ENCODE measurements around the gene AIPL1. TPM values are rescaled to one million over a fixed set of nuclear protein-coding genes. Genes with fewer than 3 reads are reported as not detected.

Gene AIPL1
- total RNA-seq, 4 donors from 2014 or later = not detected

DNA sequence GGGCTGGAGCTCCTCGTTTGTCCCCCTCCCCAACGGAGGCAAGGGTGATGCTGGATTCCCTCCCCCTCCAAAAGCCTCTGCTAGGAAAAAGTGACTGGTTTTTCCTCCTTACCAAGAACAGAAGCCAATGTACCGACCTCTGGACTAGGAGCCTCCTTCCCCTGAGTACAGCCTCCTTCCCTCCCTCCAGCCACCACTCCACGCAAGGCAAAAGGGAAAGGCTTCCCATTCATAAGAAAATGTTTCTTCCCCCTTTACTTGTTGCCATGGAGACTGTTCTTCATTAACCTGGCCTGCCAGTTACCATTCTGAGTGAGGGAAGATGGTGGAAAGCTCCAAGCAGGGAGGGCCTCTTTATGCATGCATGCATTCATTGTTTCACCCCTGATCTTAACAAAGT lies 5.0 kb upstream of the AIPL1 start:
- intact Hi-C loops (cut with DNase I; ENCODE audit: low total_unique reads) = no loop called here
- no peak overlapping the region for H3K4me3 ChIP-seq (ENCODE audit: low read depth, poor library complexity, severe bottlenecking)
- 56 to 61% methylated on average over 4 of the region's 4 CpGs for WGBS, 2 donors
- no peak for TF ChIP-seq POLR2A (IDR thresholded peaks at IDR 0.05)
- TF ChIP-seq, protein P1, sequence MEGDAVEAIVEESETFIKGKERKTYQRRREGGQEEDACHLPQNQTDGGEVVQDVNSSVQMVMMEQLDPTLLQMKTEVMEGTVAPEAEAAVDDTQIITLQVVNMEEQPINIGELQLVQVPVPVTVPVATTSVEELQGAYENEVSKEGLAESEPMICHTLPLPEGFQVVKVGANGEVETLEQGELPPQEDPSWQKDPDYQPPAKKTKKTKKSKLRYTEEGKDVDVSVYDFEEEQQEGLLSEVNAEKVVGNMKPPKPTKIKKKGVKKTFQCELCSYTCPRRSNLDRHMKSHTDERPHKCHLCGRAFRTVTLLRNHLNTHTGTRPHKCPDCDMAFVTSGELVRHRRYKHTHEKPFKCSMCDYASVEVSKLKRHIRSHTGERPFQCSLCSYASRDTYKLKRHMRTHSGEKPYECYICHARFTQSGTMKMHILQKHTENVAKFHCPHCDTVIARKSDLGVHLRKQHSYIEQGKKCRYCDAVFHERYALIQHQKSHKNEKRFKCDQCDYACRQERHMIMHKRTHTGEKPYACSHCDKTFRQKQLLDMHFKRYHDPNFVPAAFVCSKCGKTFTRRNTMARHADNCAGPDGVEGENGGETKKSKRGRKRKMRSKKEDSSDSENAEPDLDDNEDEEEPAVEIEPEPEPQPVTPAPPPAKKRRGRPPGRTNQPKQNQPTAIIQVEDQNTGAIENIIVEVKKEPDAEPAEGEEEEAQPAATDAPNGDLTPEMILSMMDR (IDR thresholded peaks at IDR 0.05) = no peak
- DNase-seq (ENCODE audit: low spot score in 2 of 2) = no peak

GRCh38 chr17:6437956-6438355 lies 3.0 kb upstream of the AIPL1 start:
- WGBS, 2 donors = 53 to 58% methylated on average over 3 of the region's 3 CpGs
- DNase-seq (ENCODE audit: low spot score in 2 of 2) = no peak
- TF ChIP-seq POLR2A (IDR thresholded peaks at IDR 0.05) = no peak
- TF ChIP-seq, protein P1 (IDR thresholded peaks at IDR 0.05) = no peak
- no peak overlapping the region for H3K4me3 ChIP-seq (ENCODE audit: low read depth, poor library complexity, severe bottlenecking)
- intact Hi-C loops (cut with DNase I; ENCODE audit: low total_unique reads) = no loop called here

DNA sequence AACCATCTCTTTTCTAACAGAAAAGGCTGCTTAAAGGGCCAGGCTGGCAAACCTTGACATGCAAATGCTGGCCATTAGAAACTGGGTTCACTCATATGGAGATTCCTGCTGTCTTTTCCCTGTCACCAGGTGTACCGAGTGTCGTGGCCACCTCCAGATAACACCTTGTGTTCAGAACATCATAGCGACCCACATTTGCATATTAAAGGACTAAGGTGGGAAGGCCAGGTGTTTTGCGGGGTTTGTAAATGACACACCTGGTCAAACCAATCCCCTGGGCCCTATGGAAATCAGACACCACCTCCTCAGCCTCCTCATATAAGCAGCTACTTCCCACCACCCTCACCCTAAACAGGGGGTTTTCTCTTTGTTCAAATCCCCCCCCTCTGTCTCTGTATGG lies 2.5 kb upstream of the AIPL1 start:
- intact Hi-C loops (cut with DNase I; ENCODE audit: low total_unique reads) = no loop called here
- no peak overlapping the region for H3K4me3 ChIP-seq (ENCODE audit: low read depth, poor library complexity, severe bottlenecking)
- TF ChIP-seq POLR2A (IDR thresholded peaks at IDR 0.05) = no peak
- TF ChIP-seq, protein P1 (IDR thresholded peaks at IDR 0.05) = no peak
- no peak for DNase-seq (ENCODE audit: low spot score in 2 of 2)
- WGBS, 2 donors = 39 to 52% methylated on average over 4 of the region's 4 CpGs

- H3K4me3 ChIP-seq (ENCODE audit: low read depth, poor library complexity, severe bottlenecking) = no peak overlapping the region
- TF ChIP-seq, protein P1 (IDR thresholded peaks at IDR 0.05) = no peak
- TF ChIP-seq POLR2A (IDR thresholded peaks at IDR 0.05) = no peak
- WGBS, 2 donors = 19 to 23% methylated on average over 6 to 9 of the region's 9 CpGs
- DNase-seq (ENCODE audit: low spot score in 2 of 2) = peak in 1 of 2 donors; percentile 46
- intact Hi-C loops (cut with DNase I; ENCODE audit: low total_unique reads) = no loop called here
Observed at GRCh38 chr17:6435968-6436367, 1.0 kb upstream of the AIPL1 start.

DNA sequence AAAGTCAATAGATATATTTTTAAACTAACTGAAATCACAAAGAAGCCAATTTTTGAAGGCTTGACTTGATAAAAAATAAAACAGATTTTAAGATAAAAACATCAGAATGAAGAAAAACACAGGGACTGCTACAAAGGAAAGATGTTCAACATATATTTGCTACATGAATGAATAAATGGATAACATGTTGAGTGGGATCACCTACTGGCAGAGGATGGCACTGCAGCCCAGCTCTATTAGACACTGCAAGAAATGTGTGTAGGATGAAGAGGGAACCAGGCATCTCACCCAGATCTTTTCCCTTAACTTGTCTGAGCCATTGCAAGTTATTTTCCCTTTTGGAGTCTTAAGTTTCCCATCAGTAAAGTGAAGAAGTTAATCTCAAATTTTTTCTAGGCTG lies 4.2 kb downstream of the AIPL1 start:
- no peak for TF ChIP-seq POLR2A (IDR thresholded peaks at IDR 0.05)
- TF ChIP-seq, protein P1 (IDR thresholded peaks at IDR 0.05) = no peak
- H3K4me3 ChIP-seq (ENCODE audit: low read depth, poor library complexity, severe bottlenecking) = no peak overlapping the region
- intact Hi-C loops (cut with DNase I; ENCODE audit: low total_unique reads) = no loop called here
- DNase-seq (ENCODE audit: low spot score in 2 of 2) = no peak

- intact Hi-C loops (cut with DNase I; ENCODE audit: low total_unique reads) = loop anchor here (10.0 kb wide), 1 partner anchor 1184 kb away; no protein-coding TSS in a partner anchor
- no peak for TF ChIP-seq POLR2A (IDR thresholded peaks at IDR 0.05)
- TF ChIP-seq, protein P1 (IDR thresholded peaks at IDR 0.05) = no peak
- 88 to 92% methylated on average over 7 of the region's 7 CpGs for WGBS, 2 donors
- DNase-seq (ENCODE audit: low spot score in 2 of 2) = no peak
- no peak overlapping the region for H3K4me3 ChIP-seq (ENCODE audit: low read depth, poor library complexity, severe bottlenecking)
Observed at GRCh38 chr17:6429266-6429665, 5.7 kb downstream of the AIPL1 start.

Data from lower leg skin (tissue), 4 donors.